ENCODE measurements around the gene FAM20B.

GRCh38 chr1:179023946-179024650 is 1.6 kb upstream of the FAM20B start:
- TF ChIP-seq CTCF (conservative IDR thresholded peaks at IDR 0.05; ENCODE audit: low read length) (no peak), EZH2phosphoT487 (IDR thresholded peaks at IDR 0.05; ENCODE audit: borderline replicate concordance) (no peak)
